ENCODE results near the gene SPRED1.
A peak's percentile ranks its signal among the peaks of the same experiment; 100 is the strongest.

Gene SPRED1

DNA sequence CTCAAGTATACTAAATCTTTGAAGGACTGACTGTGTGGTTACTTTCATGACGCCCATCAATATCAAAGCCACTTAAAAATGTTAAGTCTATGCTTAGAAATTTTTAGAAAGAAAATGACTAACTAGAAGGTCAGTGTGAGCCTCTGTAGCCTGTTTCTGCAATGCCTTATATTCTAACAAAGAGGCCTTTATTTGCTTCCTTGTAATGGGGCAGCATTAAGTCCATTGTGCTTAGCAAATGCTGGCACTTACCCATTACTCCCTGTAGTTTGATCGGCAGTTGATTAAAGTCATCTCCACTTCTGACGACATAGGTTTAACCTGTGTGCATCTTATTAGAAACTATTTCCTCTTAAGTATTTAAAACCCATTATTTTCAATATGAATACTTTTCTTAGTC, 109.7 kb downstream of the SPRED1 start:
- DNase-seq (ENCODE audit: low read depth), result no peak

DNA sequence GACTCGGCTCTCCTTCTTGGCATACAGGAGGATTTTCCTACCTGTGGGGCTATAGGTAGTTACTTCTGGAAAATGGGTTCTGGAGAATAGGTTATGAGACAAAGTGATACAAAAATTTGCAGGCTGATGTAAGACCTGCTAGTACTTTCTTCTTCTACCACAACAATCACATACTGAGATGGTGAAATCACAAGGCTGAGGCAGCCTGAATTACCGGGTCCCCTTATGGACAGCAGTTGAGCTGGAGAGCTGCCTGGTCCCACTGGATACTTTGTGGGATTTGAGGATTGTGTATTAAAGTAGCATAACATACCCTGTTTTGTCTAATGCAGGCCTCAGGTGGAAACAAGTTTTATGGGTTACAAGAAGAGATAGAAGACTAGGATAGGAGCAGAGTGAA, 114.8 kb downstream of the SPRED1 start:
- no peak for DNase-seq (ENCODE audit: low read depth)

DNA sequence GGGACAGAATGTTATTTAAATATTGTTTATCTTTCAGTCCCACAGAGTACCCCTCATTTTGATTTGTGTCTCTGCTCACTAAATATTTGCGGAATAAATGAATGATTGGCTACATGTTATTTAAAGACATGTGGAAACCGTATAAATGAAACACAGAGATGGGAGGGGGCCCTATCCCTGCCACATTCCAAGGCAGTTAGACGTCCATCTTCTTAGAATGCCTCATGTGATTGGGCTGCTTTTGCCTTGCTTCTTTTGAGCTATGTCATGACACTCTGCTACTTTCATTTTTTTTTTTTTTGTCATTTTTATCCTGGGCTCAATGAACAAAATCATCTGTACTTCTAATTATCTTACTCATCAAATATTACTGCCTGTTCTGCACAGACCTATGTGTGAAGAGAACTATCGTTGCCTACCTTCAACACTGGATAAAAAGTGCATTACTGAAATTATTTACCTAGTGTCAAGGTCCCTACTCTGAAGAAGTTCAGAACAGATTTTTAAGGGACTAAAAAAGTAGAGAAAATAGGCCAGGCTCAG, 117.4 kb downstream of the SPRED1 start:
- no peak for DNase-seq (ENCODE audit: low read depth)

DNA sequence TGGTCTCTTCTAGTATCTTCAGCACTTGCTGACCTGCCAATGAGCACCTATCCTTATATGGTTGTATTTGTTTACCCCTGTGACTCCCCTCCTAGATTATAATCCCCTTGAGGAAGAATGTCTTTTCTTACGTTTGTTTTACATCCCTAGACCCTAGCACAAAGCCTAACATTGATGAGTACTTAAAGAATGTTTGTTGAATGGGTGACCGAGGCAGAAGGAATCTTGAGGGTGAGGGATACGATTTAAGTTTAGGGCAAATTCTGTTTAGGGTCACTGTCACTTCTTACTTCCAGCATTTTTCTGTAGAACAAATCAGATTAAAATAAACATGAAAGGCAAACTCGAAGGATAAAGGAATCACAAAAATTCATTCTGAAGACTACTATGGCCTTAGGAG, 120.4 kb downstream of the SPRED1 start:
- no peak for DNase-seq (ENCODE audit: low read depth)

DNA sequence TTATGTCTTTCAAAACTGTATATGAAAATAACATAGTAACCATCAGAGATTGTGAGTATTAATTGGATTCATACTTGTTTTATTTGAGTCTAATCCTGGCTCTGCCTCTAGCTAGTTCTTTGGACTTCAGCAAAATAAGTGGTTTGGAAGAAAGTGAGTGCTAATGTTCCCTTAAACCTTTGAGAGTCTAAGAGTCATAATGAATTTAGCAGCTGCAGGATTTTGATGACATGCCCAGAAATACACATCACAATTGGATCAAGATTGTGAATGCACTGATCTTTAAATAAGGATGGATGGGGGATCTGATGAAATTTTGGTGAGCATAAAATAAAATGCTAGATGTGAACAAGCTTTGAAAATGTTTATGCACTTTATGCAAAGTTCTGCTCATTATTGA, 121.4 kb downstream of the SPRED1 start:
- DNase-seq (ENCODE audit: low read depth), result no peak

DNA sequence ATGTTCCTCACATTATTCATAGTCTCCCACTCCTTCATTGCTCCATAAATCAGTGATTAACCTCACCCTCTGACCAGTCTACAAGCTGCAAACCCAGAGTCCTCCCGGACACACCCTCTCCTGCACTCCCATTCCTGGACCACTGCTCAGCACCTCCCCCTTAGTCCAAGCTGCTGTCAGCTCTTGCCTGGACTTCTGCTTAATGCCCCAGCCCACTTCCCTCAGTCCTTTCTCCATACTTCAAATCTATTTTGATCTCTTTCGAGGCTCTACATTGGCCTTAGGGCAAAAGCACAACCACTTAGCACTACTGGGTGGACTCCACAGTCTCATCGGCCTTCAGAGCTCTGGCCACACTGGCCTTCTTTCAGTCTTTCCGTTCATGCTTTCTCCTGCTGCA, 121.9 kb downstream of the SPRED1 start:
- no peak for DNase-seq (ENCODE audit: low read depth)

DNA sequence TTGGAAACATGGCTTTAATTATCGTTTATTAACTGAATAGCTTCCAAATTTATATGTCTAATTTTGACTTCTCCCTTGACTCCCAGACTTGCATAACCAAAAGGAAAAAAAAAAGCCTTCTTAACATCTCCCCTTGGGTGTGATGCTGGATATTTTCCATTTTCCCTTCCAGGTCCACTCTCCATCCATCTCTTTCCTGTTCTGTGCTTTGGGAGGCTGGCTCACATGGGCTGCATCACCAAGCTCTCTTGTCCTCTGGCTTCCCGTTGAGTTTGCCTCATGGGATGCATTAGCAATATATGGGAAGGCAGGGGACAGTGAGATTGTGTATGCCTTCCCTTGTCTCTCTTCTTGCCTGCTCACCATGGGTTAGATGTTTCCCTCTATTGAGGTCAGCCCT, 123.4 kb downstream of the SPRED1 start:
- DNase-seq (ENCODE audit: low read depth), result no peak

DNA sequence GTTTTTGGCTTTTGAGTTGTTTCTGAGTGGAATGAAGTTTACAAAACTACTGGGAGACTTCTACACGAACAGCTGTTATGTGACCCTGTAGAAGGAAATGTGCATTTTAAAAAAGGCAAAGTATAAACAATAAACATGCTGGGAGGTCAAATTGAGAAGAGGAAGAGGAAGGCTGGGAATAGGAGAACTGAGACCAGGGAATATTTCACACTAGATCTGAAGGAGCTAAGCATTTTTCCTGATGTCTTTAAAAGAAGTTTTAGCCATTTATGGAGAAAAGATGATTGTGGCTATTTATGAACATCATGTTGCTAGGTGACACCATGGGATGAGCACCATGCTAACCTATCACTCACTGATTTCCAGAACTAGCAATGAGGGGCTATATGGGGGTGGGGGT, 125.0 kb downstream of the SPRED1 start:
- no peak for DNase-seq (ENCODE audit: low read depth)

DNA sequence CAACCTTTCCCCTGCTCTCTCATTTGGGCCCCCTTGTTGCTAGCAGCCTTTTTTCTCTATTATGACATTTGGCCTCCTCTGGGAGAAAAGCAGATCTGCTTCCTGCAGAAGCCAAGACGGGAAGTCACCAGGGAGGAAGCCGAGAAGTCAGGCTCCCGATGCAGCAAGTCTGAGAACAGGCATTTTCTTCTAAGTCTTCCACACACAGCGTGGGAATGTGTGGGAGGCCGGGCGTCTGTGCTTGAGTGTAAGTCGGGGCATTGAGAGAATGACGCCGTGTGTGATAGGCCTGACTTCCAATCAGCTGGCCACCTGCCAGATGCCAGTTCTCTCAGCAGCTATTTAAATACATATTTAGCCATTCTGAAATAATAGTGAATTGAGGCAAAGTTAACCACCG, 125.5 kb downstream of the SPRED1 start:
- DNase-seq (ENCODE audit: low read depth), result no peak

DNA sequence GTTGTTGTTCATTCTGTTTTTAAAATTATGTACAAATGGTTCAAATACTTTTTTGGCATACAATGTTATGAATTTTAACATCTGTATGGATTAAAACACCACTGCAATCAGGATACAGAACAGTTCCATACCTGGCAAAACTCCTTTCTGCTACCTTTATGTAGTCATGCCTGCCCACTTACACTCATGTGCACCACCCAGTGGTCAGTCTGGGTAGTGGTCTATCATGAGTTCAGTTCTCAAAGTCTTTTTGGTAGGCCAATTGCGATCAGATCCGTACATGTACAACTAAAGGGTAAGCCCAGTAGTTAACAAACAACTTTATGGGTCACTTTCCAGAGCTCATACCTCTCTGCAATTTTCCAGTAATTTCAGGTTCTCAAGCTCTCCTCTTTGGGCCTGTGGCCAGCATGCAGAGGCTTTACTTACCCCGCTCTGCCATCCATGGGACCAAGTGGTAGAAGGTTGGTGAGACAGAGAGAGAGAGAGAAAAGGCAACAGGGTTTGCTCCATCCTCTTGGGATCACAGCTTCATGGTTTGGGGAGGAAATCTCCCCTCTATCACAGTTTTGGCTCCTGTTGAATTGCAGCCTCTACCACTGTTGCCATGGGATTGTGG, 137.4 kb downstream of the SPRED1 start:
- DNase-seq (ENCODE audit: low read depth), result peak; percentile 18

DNA sequence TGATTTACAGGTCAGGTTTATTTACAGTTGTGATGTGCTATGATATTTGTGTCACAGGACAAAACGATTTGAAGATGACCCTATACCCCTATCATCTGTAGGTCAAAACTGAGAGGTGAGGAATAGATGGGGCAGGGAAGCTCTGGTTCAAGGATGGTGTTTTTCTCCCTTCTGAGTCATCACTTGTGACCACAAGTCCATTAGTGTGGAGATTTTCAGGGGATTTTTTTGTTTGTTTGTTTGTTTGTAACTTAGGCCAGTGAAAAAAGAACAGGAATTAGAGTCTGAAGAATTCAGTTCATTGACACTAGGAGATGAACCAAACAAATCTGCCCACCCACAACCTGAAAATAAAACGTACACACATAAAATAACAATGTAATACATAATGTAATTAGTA, 138.6 kb downstream of the SPRED1 start:
- no peak for DNase-seq (ENCODE audit: low read depth)

DNA sequence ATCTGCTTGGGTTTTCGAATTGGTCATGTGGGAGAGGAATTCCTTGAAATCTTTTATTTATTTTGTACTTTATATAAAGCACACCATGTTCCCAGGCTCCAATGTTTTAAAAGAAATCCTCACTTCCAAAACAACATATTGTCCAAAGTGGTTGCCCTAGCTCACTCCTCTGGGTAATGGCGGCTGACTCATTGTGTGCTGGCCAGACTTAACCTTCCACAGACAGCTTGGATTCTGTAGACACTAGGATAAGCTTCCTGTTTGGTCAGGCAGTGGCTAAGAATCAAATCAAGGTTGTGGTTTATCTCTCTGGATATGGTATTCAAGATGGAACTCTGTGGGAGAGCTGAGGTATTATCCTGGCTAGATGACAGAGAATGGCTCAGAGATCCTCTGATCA, 145.5 kb downstream of the SPRED1 start:
- no peak for DNase-seq (ENCODE audit: low read depth)

DNA sequence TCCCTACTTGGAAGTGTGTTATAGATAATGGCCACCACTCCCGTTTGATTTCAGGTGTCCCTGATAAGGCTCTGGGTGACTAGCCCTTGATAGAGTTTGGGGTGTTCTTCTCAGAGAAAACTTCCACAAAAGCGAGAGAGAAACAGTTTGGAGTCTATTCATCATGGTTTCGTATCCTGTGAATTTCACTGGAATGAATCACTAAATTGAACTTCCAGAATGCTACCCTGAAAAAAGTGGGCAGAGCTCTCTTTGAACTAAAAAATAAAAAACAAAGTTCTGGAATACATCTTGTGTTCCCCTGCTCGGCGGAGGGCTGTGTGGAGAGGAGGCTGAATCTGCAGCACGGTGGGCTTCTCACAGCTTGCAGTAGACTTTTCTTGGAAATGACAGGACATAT, 148.5 kb downstream of the SPRED1 start:
- no peak for DNase-seq (ENCODE audit: low read depth)

DNA sequence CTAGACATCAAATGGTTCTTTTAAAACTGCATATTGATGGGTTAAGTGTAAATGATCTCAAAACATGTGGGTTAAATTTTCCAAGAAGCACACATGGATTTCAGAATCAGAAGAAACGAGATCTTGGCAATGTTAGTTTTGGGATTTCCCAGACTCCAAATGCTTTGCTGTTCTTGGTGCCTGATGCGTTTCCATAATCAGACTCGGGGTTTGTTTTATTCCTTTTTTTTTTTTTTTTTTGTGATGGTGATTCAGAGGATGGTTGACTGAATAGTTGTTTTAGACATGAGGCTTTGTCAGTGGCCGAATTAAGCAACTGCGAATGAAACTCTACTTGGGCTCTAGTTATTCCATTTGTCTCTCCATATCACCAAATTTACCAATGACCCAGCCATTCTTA, 149.1 kb downstream of the SPRED1 start:
- no peak for DNase-seq (ENCODE audit: low read depth)

DNA sequence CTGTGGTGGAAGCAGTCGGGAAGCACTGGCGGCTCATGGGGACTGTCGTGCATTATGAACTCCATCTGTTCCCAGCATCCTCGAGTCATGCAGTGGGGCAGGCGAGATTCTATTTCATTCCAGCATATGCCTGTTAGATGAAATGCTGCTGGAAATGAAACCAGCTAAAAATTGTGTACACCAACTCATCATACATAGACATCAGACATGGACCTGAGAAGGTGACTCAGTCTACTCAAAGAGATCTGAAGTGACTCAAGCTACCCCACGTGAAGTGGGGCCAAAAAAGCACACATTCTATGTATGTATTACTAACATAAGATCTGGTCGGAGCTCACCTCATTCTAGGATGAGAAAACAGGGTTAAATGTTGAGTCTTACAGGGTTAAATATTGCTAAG, 153.8 kb downstream of the SPRED1 start:
- DNase-seq (ENCODE audit: low read depth), result no peak

All from activated T-helper 1 cell treated with Interleukin-2 at 50 U/mL for 16 hours (primary cell).